ENCODE data around the gene RPS2.

GRCh38 chr16:1997494-1998359 is 33.1 kb upstream of the RPS2 start:
- no peak for TF ChIP-seq CTCF (IDR thresholded peaks at IDR 0.05; ENCODE audit: insufficient read depth, low read length, poor library complexity, severe bottlenecking)
- TF ChIP-seq EZH2phosphoT487 (conservative IDR thresholded peaks at IDR 0.05; ENCODE audit: low read length): no peak
